H1 (cell line): ENCODE results near the gene LPP.

Experiments used
- CTCF ChIP-seq, 3 experiments: IDR thresholded peaks; 1 replicate in 2 of 3; 2 replicates in 1 of 3; pipeline versions ENCODE4 v1.5.1 to v1.6.1; 2011; ENCODE audit warnings: low read length in 3 of 3, mild to moderate bottlenecking in 3 of 3, inconsistent platforms in 2 of 3, low read depth in 1 of 3, moderate library complexity in 1 of 3; ENCODE audit not compliant: insufficient read depth in 1 of 3; ENCODE audit errors: control extremely low read depth in 1 of 3
- E2F6 ChIP-seq: IDR thresholded peaks from 2 replicates; pipeline ENCODE4 v1.6.1; 2012; ENCODE audit warnings: inconsistent platforms
- EP300 ChIP-seq, 2 experiments: IDR thresholded peaks; 1 replicate in 1 of 2; 2 replicates in 1 of 2; pipeline ENCODE4 v1.6.1; 2011 to 2012; ENCODE audit warnings: low read depth in 2 of 2, low read length in 2 of 2, mild to moderate bottlenecking in 2 of 2, borderline replicate concordance in 1 of 2, inconsistent platforms in 1 of 2, moderate library complexity in 1 of 2
- EZH2 ChIP-seq: fragments of 200-600 bp; sonication (generic); IDR thresholded peaks from 2 replicates; pipeline ENCODE4 v1.7.1; 2012; ENCODE audit warnings: low read depth, mild to moderate bottlenecking, moderate library complexity, low read length, inconsistent platforms; ENCODE audit not compliant: severe bottlenecking
- JUN ChIP-seq: IDR thresholded peaks from 2 replicates; pipeline ENCODE4 v1.6.1; 2011; ENCODE audit warnings: low read depth, mild to moderate bottlenecking, improper control_type of control experiment, low read length
- MAFK ChIP-seq: IDR thresholded peaks from 2 replicates; pipeline ENCODE4 v1.6.1; 2012; ENCODE audit warnings: low read depth, mild to moderate bottlenecking, improper control_type of control experiment, low read length
- POLR2AphosphoS5 ChIP-seq: IDR thresholded peaks from 2 replicates; pipeline ENCODE4 v1.6.1; 2011; ENCODE audit warnings: low read depth, low read length
- RAD21 ChIP-seq, 2 experiments: IDR thresholded peaks in 1 of 2; conservative IDR thresholded peaks in 1 of 2; 2 replicates each; pipeline ENCODE4 v1.6.1; 2011; ENCODE audit warnings: low read depth in 2 of 2, low read length in 2 of 2, improper control_type of control experiment in 1 of 2, inconsistent platforms in 1 of 2, mild to moderate bottlenecking in 1 of 2, moderate library complexity in 1 of 2
- SIN3A ChIP-seq, 2 experiments: IDR thresholded peaks in 1 of 2; conservative IDR thresholded peaks in 1 of 2; 2 replicates each; pipeline ENCODE4 v1.6.1; 2011 to 2012; ENCODE audit warnings: low read length in 2 of 2, improper control_type of control experiment in 1 of 2, low read depth in 1 of 2, mild to moderate bottlenecking in 1 of 2
- SUZ12 ChIP-seq: fragments of 200-600 bp; sonication (generic); IDR thresholded peaks from 2 replicates; pipeline ENCODE4 v1.6.1; 2012; ENCODE audit warnings: mild to moderate bottlenecking, inconsistent platforms, low read length, moderate library complexity, mixed read lengths
- TAF1 ChIP-seq: IDR thresholded peaks from 2 replicates; pipeline ENCODE4 v1.6.1; 2011; ENCODE audit warnings: mild to moderate bottlenecking, low read depth, low read length
- TEAD4 ChIP-seq: IDR thresholded peaks from 2 replicates; pipeline ENCODE4 v1.6.1; 2012; ENCODE audit warnings: low read depth, low read length, inconsistent platforms, mixed read lengths
- YY1 ChIP-seq: IDR thresholded peaks from 2 replicates; pipeline ENCODE4 v1.6.1; 2011; ENCODE audit warnings: low read depth, mild to moderate bottlenecking, low read length

DNA sequence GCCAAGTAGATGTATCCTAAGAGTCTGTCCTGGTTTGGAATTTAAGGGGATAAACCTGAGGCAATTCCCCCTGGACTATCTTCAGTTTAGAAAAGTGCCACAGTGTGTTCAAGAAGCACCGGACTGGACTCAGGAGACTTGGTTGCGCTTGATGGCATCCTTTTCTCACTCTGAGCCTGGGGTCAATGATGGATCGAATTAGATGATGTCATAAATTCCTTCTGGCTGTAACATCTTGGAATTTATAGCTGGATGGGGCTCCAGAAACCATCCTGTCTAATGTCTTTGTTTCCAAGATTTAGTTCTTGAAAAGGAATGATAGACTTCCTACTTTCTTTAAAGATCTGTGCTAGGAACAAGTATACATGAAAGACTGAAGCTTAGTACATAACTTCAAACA, 280.6 kb downstream of the LPP start:
- TF ChIP-seq YY1 (no peak), TEAD4 (no peak), JUN (no peak), TAF1 (no peak), SIN3A (conservative IDR thresholded peaks at IDR 0.05 in 1 of 2, IDR thresholded peaks at IDR 0.05 in 1 of 2; ENCODE audit: low read depth in 1 of 2, low read length in 2 of 2) (no peak), CTCF (IDR thresholded peaks at IDR 0.05; ENCODE audit: control extremely low read depth in 1 of 3, insufficient read depth in 1 of 3, low read depth in 1 of 3, low read length in 3 of 3) (no peak), EP300 (IDR thresholded peaks at IDR 0.05; ENCODE audit: borderline replicate concordance in 1 of 2, low read depth in 2 of 2, low read length in 2 of 2) (no peak), EZH2 (no peak), SUZ12 (no peak), E2F6 (no peak), POLR2AphosphoS5 (no peak), MAFK (no peak), RAD21 (IDR thresholded peaks at IDR 0.05 in 1 of 2, conservative IDR thresholded peaks at IDR 0.05 in 1 of 2; ENCODE audit: low read depth in 2 of 2, low read length in 2 of 2) (no peak)
